Measurements from ENCODE around the gene BAZ2B.

The BAZ2B gene

GRCh38 chr2:159648643-159649042, 32.3 kb upstream of the BAZ2B start:
- H3K4me3 ChIP-seq (replicated peaks; ENCODE audit: low read depth, low read length) = no peak overlapping the region
- DNase-seq (ENCODE audit: extremely low read depth, low read depth) = no peak
- TF ChIP-seq CTCF (IDR thresholded peaks at IDR 0.05; ENCODE audit: low read depth, low read length, missing control alignments) = no peak

GRCh38 chr2:159647667-159648066, 31.3 kb upstream of the BAZ2B start:
- TF ChIP-seq CTCF (IDR thresholded peaks at IDR 0.05; ENCODE audit: low read depth, low read length, missing control alignments) = no peak
- no peak for DNase-seq (ENCODE audit: extremely low read depth, low read depth)
- H3K4me3 ChIP-seq (replicated peaks; ENCODE audit: low read depth, low read length) = no peak overlapping the region

- no peak overlapping the region for H3K4me3 ChIP-seq (replicated peaks; ENCODE audit: low read depth, low read length)
- no peak for DNase-seq (ENCODE audit: extremely low read depth, low read depth)
These were observed 23.8 kb upstream of the BAZ2B start for GRCh38 chr2:159640176-159640575.

GRCh38 chr2:159639712-159640111, 23.4 kb upstream of the BAZ2B start:
- no peak overlapping the region for H3K4me3 ChIP-seq (replicated peaks; ENCODE audit: low read depth, low read length)
- no peak for DNase-seq (ENCODE audit: extremely low read depth, low read depth)
- no peak for TF ChIP-seq CTCF (IDR thresholded peaks at IDR 0.05; ENCODE audit: low read depth, low read length, missing control alignments)

More at GRCh38 chr2:159640176-159640575, 23.8 kb upstream of the BAZ2B start:
- no peak for TF ChIP-seq CTCF (IDR thresholded peaks at IDR 0.05; ENCODE audit: low read depth, low read length, missing control alignments)

GRCh38 chr2:159639071-159639470, 22.7 kb upstream of the BAZ2B start:
- DNase-seq (ENCODE audit: extremely low read depth, low read depth) = no peak
- TF ChIP-seq CTCF (IDR thresholded peaks at IDR 0.05; ENCODE audit: low read depth, low read length, missing control alignments) = no peak

GRCh38 chr2:159637988-159638501, 21.7 kb upstream of the BAZ2B start:
- DNase-seq (ENCODE audit: extremely low read depth, low read depth) = no peak
- H3K4me3 ChIP-seq (replicated peaks; ENCODE audit: low read depth, low read length) = no peak overlapping the region
- TF ChIP-seq CTCF (IDR thresholded peaks at IDR 0.05; ENCODE audit: low read depth, low read length, missing control alignments) = no peak

More at GRCh38 chr2:159639071-159639470, 22.7 kb upstream of the BAZ2B start:
- H3K4me3 ChIP-seq (replicated peaks; ENCODE audit: low read depth, low read length) = no peak overlapping the region

- no peak for TF ChIP-seq CTCF (IDR thresholded peaks at IDR 0.05; ENCODE audit: low read depth, low read length, missing control alignments)
- H3K4me3 ChIP-seq (replicated peaks; ENCODE audit: low read depth, low read length) = no peak overlapping the region
- DNase-seq (ENCODE audit: extremely low read depth, low read depth) = no peak
These were observed 20.9 kb upstream of the BAZ2B start for GRCh38 chr2:159637240-159637639.
